ENCODE data around the gene VSTM1.
"Not testable (repeated sequence)": the region's sequence is repeated elsewhere in the genome, so short reads cannot be mapped to it uniquely, and the experiment has no call there.

The VSTM1 gene

DNA sequence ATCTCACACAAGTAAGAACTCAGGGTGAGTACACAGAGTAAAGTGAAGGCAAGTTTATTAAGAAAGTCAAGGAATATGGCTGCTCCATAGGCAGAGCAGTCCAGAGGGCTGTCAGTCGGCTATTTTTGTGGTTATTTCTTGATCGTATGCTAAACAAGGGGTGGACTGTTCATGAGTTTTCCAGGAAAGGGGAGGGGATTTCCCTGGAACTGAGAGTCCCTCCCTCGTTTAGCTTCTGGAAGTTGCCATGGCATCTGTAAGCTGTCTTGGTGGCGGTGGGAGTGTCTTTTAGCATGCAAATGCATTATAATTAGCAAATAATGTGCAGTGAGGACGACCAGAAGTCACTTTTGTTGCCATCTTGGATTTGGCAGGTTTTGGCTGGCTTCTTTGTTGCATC lies 5.8 kb upstream of the VSTM1 start:
- no peak for DNase-seq

DNA sequence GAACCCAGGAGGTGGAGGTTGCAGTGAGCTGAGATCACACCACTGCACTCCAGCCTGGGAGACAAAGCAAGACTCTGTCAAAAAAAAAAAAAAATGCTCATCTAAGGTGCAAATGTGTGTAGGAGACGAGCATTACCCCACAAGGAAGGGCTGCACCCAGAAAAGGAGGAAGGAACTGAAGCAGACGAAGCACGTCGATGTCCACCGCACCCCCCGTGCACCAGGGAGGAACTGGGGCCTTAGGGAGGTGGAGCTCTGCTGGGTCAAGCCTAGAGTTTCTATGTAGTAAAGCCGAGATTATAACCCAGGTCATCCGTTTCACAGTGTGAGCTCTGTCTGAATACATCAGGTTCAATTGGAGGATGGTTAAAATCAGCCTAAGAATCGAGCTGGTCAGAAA lies 1.1 kb downstream of the VSTM1 start:
- DNase-seq = peak in 1 of 2 donors; percentile 46

DNA sequence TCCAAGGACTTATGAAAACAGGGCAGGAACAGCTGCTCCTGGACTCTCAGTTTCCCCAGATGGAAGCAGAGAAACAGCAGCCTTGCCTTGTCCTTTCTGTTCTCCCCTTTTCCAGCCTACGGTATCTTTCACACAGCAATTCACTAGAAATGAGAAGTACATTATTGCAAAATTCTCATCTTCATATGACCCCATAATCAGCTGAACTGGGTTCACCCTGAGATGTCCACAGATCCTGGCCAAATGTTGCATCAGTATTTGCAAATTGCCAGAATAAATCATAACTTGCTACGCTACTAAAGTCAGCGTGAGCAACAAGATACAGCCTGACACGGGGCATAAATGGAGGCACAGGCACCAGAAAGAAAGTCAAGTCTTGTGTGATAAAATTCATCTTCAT lies 16.1 kb downstream of the VSTM1 start:
- peak in 1 of 2 donors; percentile 26 for DNase-seq

DNA sequence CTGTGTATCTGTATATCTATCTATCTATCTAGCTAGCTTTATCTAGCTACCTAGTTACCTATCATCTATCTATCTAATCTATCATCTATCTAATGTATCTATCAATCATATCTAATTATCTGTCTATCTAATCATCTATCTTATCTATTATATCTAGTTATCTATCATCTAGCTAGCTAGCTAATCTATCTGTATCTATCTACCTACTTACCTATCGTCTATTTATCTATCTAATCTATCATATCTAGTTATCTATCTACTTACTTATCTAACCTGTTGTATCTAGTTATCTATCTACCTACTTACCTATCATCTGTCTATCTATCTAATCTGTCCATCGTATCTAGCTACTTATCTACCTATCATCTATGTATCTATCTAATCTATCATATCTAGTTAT lies 17.9 kb downstream of the VSTM1 start:
- DNase-seq = no peak

DNA sequence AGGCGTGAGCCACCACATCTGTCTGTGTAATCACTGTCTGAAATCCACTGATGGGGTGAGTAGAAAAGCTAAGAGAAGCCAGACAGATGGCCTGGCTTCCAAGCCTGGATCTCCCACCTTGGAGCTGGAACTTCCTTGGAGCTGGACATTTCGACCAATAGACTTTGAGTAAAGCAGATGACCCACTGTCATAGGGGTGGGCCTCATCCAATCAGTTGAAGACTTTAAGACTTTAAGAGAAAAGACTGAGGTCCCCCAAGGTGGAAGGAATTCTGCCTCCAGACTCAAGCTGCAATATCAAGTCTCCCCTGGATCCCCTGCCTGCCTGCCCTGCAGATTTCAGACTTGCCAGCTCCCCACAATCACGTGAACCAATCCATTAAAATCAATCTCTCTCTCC lies 20.7 kb downstream of the VSTM1 start:
- DNase-seq = no peak

DNA sequence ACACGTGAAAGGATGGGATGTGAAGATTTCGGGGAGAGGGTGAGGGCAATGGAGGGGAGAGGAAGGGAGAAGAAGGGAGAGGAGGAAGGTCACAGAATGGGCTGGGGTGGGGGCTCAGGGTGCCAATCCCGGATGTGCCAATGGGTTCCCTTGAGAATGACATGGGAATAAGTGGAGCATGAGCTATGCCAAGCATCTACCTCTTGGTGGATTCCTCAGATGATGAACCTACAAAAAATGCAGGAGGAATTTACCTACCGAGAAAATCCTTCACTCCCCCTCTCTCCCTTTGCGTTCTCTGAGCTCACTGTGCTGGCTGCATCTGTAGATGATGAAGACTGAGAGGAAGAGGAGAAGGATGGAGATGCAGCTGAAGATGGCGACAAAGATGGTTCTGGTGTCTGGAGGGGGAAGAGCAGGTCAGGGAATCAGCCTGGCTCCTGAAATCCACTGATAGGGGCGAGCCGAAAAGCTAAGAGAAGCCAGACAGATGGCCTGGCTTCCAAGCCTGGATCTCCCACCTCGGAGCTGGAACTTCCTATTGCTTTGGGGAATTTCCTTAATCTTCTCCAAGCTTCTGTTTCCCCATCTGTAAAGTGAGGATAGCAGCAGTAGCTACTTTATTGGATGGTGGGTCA lies 21.6 kb downstream of the VSTM1 start:
- no peak for DNase-seq

DNA sequence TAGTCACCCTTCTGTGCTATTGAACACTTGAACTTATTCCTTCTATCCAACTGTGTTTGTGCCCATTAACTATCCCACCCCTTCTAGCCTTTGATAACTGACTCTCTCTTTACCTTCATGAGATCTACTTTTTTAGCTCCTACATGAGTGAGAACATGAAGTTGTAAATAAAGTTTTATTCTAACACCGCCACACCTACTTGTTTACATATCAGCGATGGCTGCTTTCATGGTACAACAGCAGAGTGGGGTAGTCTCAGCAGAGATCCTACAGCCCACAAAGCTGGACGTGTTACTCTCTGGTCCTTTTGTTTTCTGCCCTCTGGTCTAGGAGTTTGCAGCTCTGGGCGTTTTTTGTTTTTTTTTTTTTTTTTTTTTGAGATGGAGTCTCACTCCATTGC lies 23.7 kb downstream of the VSTM1 start:
- DNase-seq = no peak

DNA sequence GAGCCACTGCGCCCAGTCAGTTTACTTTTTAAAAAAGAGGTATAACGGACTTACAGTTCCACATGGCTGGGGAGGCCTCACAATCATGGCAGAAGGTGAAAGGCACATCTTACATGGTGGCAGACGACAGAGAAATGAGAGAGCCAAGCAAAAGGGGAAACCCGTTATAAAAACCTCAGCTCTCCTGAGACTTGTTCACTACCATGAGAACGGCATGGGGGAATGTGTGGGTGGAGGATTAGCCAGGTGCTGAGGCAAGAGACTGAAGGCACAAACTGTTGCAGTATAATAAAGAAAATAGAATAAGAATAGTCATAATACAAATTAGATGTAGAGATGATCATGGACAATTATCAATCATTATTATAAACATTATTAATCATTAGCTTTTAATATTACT lies 27.2 kb downstream of the VSTM1 start:
- DNase-seq = not testable (repeated sequence)

DNA sequence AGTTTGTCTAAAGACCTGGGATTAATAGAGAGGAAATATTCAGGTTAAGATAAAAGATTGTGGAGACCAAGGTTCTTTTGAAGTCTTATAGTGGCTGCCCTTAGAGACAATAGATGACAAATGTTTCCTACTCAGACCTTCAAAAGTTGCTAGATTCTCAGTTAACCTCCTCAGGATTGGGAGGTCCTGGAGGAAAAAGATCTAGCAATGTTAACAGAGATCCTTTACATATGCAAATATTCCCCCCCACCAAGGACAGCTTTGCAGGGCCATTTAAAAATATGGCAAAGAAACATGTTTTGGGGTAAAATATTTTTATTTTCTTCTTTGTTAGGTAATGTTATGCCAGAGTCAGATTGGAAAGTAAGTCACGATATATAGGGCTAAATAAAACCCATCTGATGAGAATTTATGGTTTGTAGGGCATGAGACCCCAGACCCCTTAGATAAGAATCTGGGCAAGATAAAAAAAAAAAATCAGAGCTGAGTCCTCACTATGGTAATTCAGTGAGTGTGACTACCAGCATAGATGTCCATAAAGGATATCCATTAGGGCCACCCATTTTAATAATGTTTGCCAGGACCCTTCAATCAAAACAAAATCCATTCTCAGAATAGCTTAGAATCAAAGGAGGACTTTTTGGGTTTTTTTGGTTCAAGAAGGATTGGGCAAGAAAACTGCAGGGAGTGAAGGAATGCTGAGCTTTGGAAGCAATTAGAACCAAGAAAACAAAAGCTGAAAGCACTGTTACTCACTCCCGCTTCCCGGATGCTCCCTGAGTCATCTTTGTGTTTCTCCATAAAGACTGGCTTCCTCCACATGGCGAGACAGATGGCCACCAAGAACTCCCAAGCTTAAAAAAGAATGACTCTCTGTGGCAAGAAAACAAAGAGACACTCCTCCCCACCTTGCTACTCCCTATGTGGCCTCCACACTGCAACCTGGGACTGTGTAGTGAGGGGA lies 28.2 kb downstream of the VSTM1 start:
- no peak for DNase-seq

DNA sequence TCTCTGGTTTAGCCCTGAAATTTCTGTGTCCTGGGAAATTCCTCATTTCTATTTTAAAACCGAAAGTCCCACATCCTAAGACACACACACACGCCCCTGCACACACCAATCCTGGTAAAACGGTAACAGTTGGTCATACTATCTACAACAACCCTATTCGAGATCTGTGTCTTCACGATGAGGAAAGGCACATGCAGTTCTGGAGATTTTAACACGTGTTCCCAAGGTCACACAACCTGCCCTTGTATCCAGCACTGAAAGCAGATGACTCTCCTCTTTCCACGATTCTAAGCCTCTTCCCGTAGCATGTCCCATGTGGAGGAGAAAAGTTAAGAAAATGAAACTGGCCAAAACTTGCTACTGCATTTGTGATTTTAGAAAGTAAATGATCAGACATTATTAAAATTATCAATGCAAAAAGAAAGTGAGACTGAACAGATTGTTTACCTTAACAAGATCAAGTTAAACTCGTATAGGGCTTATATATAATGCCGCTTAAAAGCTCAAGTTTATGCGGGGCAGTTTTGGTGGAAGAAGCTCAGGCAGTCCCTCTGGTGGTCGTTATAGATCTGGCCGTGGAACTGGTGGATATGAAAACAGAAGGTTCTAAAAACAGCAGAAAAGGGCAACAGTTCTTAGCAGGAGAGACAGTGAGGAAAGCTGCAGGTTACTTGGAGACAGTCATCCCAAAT lies 32.7 kb downstream of the VSTM1 start:
- no peak for DNase-seq

DNA sequence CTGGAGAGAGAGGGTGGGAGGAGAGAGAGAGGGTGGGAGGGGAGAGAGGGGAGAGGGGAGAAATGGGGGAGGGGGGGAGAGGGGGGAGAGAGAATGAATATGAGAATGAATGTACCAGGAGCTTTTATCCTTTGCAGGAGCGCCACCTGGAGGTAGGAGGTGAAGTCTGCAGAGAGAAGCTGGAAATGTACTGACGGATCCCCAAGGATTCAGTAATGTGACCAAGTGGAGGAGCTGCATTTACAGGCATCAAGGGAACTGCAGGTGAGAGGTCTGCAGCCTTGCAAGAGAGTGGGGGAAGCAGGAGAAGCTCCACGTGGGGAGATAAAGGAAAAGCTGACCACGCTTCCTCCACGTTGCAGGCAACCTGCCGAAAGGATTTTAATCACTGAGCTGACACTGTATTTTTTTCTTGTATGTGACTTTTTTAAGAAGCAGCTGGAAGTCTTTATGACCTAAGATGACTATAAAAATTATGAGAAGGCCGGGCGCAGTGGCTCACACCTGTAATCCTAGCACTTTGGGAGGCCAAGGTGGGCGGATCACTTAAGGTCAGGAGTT lies 33.7 kb downstream of the VSTM1 start:
- peak; percentile 48 to 51 for DNase-seq

DNA sequence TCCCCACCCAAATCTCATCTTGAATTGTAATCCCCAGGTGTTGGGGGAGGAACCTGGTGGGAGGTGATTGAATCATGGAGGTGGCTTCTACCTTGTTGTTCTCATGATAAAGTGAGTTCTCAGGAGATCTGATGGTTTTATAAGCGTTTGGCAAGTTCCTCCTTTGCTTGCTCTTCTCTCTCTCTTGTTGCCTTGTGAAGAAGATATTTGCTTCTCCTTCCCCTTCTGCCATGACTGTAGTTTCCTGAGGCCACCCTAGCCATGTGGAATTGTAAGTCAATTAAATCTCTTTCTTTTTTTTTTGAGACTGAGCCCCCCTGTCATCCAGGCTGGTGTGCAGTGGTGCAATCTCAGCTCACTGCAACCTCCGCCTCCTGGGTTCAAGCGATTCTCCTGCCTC lies 34.4 kb downstream of the VSTM1 start:
- DNase-seq = no peak

DNA sequence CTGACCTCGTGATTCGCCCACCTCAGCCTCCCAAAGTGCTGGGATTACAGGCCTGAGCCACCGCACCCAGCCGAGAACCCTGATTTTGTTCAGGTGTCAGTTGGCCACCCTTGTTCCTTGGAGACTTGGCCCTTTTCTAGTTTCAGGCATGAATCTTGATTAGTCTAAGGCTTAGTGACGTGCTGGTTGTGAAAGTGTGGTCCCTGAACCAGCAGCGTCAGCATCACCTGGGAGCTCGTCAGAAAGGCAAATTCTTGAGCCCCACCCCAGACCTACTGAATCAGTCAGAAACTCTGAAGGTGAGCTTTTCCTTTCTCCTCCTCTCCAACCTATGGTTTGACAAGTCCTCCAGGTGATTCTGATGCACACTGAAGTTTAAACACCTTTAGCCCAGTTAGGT lies 37.0 kb downstream of the VSTM1 start:
- DNase-seq = no peak

DNA sequence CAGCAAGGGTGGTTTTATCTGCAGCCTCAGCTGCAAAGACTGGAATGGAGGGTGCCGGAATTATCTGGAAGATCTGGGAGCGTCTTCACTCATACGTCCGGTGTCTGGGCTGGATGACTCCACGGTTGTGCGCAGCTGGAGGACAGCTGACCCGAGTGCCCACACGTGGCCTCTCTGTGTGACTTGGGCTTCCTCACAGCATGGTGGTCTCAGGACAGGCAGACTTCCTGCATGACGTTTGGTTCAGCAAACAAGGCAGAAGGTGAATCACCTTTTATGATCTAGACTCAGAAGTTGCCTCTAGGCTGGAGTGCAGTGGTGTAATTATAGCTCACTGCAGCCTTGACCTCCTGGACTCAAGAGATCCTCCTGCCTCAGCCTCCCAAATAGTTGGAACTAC lies 39.0 kb downstream of the VSTM1 start:
- DNase-seq = no peak

DNA sequence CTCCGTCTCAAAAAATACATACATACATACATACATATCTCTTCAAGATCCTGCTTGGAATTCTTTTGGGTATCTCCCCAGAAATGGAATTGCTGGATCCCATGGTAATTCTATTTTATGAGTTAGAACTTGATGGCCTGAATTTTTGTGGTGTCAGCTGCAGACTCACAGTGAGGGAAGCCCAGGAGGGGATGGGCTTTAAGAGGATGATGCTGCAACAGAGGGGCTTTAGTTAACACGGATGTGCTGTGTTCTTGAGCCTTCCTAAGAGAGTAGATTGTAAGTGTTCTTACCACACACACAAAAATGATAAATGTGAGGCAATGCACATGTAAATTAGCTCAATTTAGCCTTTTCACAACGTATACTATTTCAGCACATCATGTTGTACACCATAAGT lies 40.5 kb downstream of the VSTM1 start:
- no peak for DNase-seq

DNA sequence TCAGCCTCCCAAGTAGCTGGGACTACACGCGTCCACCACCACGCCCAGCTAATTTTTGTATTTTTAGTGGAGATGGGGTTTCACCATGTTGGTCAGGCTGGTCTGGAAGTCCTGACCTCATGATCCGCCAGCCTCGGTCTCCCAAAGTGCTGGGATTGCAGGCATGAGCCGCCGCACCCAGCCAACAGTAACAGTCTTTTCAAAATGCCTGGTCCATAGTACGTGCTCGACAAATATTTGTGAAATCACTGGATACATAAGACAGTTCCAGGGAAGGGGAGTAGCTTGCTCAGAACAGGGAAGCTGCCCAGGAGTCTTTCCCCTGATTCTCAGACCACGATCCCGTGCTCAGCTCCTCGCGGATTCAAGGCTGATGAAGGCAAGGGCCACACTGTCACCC lies 41.8 kb downstream of the VSTM1 start:
- DNase-seq = no peak

DNA sequence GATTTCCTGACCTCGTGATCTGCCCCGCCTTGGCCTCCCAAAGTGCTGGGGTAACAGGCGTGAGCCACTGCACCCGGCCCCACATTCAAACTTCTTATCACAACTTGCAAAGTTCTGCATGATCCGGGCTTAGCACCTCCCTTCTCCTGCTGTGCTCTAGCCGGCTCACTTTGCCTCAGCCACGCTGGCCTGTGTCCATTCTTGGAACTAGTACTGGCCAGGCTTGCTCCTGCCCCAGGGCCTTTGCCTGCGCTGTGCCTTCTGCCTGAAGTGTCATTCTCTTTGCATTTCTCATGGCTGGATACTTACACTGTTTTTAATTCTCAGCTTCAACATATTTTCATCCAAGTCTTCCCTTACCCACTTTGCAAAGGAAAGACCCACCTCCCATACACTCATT lies 42.3 kb downstream of the VSTM1 start:
- no peak for DNase-seq

DNA sequence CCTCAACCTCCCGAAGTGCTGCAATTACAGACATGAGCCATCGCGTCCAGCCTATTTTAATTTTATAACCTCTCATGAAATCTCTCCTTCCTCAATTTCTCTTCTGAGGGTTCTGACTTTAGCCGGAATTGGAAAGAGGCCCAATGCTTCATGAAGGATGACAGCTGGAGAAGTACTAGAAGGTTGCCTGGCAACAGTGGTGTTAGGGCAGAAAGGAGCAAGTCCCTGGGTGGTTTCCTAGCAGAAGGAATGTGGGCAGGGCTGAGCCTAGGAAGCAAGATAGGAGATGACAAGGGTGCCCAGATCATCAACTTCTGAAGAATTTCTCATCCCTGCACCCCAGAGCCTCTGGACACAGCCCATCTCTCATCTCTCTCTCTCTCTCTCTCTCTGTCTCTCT lies 46.4 kb downstream of the VSTM1 start:
- DNase-seq = peak in 1 of 2 donors; percentile 37

DNA sequence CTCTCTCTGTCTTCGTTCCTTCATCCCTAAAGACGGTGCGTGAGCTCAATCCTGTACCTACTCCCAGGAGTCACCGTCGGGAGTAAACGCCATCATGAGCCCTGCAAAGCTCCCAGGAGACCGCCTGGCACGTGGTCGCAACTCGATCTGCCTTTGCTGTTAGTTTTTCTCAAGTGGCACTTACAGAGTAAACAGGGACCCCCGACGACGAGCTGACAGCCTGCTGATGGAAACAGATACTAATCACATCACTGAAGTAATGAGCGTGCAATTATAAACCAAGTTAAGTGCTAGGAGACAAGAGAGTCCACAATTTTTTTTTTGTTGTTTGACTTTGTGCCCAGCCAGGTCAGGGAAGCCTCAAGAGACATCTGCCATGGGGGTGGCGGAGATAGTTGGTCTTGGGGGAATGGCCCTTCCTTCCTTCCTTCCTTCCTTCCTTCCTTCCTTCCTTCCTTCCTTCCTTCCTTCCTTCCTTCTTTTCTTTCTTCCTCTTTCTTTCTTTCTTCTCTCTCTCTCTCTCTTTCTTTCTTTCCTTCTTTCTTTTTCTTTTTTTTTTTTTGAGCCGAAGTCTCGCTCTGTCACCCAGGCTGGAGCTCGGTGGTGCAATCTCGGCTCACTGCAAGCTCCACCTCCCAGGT lies 48.7 kb downstream of the VSTM1 start:
- no peak for DNase-seq

DNA sequence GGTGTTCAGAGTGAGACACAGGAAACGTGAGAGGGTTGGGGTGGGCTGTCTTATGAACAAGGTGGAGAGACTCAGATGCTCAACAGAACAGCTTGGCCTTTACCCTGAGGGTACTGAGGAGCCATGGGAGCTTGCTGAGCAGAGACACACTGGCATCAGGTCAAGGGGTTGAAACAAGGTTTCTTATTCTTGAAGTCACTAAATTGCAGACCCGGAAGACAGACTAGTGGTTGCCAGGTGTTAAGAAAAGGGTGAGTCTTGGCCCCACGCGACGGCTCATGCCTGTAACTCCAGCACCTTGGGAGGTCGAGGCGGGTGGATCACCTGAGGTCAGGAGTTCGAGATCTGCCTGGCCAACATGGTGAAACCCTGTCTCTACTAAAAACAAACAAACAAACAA lies 49.8 kb downstream of the VSTM1 start:
- DNase-seq = no peak

DNA sequence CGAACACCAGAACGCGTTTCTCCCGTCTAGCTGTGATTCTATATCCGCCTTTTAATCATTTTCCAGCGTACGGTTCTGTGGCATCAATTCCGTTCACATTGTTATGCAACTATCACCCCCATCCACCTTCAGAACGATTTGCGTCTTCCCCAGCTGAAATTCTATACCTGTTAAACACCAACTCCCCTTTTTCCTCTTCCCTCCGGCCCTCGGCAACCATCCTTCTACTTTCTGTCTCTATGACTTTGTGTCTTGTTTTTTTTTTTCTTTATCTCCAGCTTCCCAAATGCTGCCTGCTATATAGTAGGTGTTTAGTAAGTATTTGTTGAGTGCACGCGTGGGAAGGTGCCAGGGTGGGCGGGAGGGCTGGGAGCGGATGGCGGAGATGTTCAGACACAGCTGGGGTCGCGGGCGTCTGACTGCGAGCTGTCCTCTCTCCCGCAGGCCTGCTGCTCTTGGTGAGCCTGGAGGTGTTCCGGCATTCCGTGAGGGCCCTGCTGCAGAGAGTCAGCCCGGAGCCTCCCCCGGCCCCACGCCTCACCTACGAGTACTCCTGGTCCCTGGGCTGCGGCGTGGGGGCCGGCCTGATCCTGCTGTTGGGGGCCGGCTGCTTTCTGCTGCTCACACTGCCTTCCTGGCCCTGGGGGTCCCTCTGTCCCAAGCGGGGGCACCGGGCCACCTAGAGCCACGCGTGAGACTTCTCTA lies 52.0 kb downstream of the VSTM1 start:
- DNase-seq = no peak

DNA sequence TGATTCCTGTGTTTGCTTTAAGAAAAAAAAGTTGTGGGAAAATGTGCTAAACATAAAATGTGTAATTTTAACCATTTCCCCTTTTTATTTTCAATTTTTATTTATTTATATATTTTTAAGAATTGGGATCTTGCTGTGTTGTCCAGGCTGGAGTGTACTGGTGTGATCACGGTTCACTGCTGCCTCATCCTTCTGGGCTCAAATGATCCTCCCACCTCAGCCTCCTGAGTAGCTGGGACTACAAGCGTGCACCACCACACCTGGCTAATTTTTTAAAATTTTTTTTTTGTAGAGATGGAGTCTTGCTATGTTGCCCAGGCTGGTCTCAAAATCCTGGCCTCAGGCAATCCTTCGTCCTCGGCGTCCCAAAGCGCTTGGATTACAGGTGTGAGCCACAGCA lies 53.2 kb downstream of the VSTM1 start:
- DNase-seq = no peak

Data from CD4-positive, alpha-beta T cell treated with Interleukin-1 beta for 1 hour (primary cell).